Neural cell (in vitro differentiated cells): ENCODE measurements around the gene BNC2.

ENCODE experiments used
- EP300 ChIP-seq: fragments of 450-650 bp; conservative IDR thresholded peaks from 2 replicates; pipeline ENCODE4 v1.6.1; 2014; ENCODE audit warnings: antibody characterized with exemption, mild to moderate bottlenecking, moderate library complexity; ENCODE audit not compliant: poor library complexity, severe bottlenecking
- EZH2 ChIP-seq: fragments of 200-600, 300-800 bp; shearing (Covaris generic), sonication (generic); IDR thresholded peaks from 2 replicates; pipeline ENCODE4 v1.6.1; 2014; ENCODE audit warnings: antibody characterized with exemption, low read length, borderline replicate concordance, mild to moderate bottlenecking; ENCODE audit not compliant: insufficient read depth, poor library complexity, severe bottlenecking
- POLR2AphosphoS5 ChIP-seq: IDR thresholded peaks from 2 replicates; pipeline ENCODE4 v1.6.1; 2012
- RAD21 ChIP-seq: fragments of 450-650 bp; conservative IDR thresholded peaks from 2 replicates; pipeline ENCODE4 v1.6.1; 2014; ENCODE audit warnings: antibody characterized with exemption, mild to moderate bottlenecking, moderate library complexity
- TAF1 ChIP-seq: IDR thresholded peaks from 2 replicates; pipeline ENCODE4 v1.6.1; 2012; ENCODE audit warnings: low read depth
- TF ChIP-seq, protein P1 (sequence below): fragments of 450-650 bp; IDR thresholded peaks from 2 replicates; pipeline ENCODE4 v1.5.1; 2014; ENCODE audit warnings: antibody characterized with exemption, mild to moderate bottlenecking, moderate library complexity; ENCODE audit not compliant: poor library complexity, severe bottlenecking
- TF ChIP-seq, protein P2 (sequence below): IDR thresholded peaks from 2 replicates; pipeline ENCODE4 v1.6.1; 2012; ENCODE audit warnings: borderline replicate concordance

- TF ChIP-seq, protein P1, sequence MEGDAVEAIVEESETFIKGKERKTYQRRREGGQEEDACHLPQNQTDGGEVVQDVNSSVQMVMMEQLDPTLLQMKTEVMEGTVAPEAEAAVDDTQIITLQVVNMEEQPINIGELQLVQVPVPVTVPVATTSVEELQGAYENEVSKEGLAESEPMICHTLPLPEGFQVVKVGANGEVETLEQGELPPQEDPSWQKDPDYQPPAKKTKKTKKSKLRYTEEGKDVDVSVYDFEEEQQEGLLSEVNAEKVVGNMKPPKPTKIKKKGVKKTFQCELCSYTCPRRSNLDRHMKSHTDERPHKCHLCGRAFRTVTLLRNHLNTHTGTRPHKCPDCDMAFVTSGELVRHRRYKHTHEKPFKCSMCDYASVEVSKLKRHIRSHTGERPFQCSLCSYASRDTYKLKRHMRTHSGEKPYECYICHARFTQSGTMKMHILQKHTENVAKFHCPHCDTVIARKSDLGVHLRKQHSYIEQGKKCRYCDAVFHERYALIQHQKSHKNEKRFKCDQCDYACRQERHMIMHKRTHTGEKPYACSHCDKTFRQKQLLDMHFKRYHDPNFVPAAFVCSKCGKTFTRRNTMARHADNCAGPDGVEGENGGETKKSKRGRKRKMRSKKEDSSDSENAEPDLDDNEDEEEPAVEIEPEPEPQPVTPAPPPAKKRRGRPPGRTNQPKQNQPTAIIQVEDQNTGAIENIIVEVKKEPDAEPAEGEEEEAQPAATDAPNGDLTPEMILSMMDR = no peak
- TF ChIP-seq POLR2AphosphoS5 (no peak), EZH2 (no peak), EP300 (no peak), TAF1 (no peak), RAD21 (no peak)
- TF ChIP-seq, protein P2, sequence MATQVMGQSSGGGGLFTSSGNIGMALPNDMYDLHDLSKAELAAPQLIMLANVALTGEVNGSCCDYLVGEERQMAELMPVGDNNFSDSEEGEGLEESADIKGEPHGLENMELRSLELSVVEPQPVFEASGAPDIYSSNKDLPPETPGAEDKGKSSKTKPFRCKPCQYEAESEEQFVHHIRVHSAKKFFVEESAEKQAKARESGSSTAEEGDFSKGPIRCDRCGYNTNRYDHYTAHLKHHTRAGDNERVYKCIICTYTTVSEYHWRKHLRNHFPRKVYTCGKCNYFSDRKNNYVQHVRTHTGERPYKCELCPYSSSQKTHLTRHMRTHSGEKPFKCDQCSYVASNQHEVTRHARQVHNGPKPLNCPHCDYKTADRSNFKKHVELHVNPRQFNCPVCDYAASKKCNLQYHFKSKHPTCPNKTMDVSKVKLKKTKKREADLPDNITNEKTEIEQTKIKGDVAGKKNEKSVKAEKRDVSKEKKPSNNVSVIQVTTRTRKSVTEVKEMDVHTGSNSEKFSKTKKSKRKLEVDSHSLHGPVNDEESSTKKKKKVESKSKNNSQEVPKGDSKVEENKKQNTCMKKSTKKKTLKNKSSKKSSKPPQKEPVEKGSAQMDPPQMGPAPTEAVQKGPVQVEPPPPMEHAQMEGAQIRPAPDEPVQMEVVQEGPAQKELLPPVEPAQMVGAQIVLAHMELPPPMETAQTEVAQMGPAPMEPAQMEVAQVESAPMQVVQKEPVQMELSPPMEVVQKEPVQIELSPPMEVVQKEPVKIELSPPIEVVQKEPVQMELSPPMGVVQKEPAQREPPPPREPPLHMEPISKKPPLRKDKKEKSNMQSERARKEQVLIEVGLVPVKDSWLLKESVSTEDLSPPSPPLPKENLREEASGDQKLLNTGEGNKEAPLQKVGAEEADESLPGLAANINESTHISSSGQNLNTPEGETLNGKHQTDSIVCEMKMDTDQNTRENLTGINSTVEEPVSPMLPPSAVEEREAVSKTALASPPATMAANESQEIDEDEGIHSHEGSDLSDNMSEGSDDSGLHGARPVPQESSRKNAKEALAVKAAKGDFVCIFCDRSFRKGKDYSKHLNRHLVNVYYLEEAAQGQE = no peak
These were observed 161.6 kb downstream of the BNC2 start for GRCh38 chr9:16708656-16709435.
